SIG-M5 (cell line): Measurements from ENCODE around the gene PUS1.
"Not testable (repeated sequence)": the region's sequence is repeated elsewhere in the genome, so short reads cannot be mapped to it uniquely, and the experiment has no call there.

Experiments
- DNase-seq: peaks from one replicate; lab custom pipeline; 2025; lab: John Stamatoyannopoulos, UW

The PUS1 gene

DNA sequence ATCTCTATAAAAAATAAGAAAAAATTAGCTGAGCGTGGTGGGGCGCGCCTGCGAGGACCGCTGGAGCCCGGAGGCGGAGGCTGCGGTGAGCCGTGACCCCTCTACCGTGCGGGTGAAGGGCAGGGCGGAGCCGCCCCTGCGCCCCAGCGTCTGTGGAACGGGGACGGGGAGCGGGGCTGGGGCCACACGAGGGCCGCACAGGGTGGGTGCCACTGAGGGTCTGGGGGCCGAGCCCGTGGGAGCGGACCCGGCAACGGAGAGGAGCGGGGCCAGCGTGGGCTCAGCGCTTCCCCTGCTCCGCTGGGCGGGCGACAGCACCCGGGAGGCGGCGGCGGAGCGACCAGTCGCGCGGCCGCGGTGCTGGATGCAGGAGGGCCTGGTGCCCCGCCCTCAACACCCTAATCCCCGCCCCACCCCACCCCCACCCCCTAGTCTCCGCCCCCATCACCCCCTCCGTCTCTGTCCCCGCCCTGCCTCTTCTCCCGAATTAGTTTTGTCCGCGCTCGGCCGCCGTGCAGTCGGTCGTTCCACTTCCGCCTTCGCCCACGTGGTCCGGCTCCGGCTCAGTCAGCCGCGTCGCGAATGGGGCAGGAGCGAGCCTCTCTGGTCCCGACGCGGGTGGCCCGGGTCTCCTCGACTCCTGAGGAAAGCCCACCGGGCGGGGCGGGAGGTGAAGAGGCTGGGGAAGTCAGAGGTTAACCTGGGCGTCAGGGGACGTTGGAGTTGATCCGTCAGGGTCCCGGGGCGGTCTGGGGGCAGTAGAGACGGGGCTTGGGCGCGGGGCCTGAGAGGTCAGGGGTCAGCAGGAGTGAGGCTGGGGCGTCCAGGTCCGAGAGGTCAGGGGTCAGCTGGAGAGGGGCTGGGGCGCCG is at the start of gene PUS1:
Gene PUS1 (plus strand): TSS at position 566 of the 870 bp plus-strand sequence. CDS start 447 bp downstream, outside the sequence.
- DNase-seq: peak; percentile 56

DNA sequence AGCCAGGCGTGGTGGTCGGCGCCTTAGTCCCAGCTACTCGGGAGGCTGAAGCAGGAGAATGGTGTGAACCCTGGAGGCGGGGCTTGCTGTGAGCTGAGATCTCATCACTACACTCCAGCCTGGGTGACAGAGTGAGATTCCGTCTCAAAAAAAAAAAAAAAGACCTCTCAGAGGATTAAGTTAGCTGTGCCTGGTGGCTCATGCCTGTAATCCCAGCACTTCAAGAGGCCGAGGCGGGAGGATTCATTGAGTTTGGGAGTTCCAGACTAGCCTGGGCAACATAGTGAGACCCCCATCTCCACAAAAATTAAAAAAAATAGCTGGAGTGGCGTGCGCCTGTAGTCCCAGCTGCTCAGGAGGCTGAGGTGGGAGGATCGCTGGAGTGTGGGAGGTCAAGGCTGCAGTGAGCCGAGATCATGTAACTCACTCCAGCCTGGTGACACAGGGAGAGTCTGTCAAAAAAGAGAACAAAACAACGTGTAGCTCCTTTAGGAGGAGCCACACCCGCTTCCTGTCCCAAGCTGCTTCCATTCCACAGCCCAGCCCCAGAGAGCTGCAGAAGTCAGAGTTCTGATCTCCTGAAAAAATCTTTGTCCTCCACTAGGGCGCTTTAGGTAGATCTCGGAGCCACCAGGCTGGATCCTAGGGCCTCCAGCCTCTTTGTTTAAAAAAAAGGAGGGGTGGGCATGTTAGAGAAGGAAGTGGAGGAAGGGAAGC is 46.1 kb upstream of the PUS1 start:
- DNase-seq: no peak

DNA sequence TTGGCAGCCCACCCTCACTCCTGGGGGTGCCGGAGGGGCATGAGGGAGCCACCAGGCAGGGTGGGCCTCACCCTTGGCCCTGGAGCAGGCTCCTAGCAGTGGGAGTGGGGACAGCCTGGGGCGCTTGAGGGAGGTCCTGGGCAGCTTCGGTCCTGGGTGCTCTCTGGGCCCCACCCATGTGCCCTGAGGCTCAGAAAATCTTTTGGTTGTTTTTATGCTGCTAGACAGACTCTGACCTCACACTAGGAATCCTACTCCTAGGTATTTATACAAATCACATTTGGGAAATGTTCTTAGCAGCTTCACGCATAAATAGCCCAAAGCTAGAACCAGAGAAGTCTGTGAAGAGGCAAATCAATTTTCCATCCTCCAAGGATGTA is 45.6 kb upstream of the PUS1 start:
- DNase-seq: no peak

DNA sequence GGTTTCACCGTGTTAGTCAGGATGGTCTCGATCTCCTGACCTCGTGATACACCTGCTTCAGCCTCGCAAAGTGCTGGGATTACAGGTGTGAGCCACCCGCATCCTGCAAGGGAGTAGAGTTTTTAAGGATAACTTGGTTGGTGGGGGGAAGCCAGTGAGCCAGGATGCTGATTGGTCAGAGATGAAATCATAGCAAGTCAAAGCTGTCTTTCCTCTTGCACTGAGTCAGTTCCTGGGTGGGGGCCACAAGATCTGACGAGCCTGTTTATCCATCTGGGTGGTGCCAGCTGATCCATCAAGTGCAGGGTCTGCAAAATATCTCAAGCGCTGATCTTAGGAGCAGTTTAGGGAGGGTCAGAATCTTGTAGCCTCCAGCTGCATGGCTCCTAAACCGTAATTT is 44.0 kb upstream of the PUS1 start:
- not testable (repeated sequence) for DNase-seq

DNA sequence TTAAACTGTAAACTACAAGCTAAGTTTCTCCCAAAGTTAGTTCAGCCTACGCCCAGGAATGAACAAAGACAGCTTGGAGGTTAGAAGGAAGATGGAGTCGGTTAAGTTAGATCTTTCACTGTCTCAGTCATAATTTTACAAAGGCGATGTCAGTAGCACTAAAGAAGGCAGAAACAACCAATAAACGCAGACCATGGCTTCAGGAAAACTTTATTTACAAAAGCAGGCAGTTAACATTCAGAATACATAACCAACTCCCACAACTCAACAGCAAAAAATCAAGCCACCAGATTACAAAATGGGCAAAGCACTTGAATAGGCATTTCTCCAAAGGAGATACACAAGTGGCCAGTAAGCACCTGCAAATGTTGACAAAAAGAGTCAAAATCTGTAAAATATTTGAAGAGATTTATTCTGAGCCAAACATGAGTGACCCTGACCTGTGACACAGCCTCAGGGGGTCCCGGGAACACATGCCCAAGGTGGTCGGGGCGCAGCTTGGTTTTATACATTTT is 43.5 kb upstream of the PUS1 start:
- no peak for DNase-seq

DNA sequence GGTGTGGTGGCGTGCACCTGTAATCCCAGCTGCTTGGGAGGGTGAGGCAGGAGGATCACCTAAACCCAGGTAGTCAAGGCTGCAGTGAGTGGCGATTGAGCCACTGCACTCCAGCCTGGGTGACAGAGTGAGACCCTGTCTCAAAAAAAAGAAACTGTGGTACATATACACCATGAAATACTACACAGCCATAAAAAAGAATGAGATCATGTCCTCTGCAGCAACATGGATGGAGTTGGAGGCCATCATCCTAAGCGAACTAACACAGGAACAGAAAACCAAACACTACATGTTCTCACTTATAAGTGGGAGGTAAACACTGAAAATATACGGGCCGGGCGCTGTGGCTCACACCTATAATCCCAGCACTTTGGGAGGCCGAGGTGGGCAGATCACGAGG is 37.4 kb upstream of the PUS1 start:
- DNase-seq: not testable (repeated sequence)

DNA sequence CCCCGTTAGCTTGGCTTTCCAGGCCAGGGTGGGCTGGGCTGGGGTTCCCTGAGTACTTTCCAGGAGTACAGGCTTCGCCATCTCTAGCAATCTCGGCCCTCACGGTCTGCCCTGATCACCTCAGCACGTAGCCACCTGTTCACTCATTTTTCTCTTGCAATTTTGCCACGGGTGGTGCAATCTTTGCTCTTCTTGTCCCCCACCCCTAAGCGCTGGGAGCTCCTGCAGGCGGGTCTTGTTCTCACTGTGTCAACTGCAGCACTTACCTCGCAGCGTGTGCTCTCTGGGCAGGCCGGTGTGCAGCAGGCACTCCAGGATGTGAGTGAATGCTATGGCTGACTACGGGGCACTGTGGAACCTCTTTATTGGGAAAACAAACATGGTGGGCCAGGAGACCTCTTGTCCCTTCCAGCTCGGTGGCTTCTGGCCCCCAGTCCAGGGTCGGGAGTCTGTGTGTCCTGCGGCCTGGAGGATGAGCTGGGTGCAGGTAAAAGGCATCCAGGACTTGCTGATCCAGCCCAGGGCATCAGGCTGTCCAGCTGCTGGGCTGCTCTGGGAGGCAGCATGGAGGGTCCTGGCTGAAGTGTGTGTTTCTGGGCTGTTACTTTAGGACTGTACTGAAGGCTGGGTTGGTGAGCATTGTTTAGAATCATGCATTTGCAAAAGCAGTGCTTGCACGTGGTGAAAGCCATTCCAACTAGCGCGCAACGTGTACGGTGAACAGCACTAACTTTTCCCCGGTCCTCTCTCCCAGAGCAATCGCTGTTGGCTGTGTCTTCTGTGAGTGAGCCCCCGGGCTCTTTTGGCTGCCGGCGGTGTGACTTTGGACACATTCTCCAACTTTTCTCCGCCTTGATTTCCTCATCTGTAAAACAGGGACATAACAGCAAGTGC is 36.1 kb upstream of the PUS1 start:
- DNase-seq: no peak

DNA sequence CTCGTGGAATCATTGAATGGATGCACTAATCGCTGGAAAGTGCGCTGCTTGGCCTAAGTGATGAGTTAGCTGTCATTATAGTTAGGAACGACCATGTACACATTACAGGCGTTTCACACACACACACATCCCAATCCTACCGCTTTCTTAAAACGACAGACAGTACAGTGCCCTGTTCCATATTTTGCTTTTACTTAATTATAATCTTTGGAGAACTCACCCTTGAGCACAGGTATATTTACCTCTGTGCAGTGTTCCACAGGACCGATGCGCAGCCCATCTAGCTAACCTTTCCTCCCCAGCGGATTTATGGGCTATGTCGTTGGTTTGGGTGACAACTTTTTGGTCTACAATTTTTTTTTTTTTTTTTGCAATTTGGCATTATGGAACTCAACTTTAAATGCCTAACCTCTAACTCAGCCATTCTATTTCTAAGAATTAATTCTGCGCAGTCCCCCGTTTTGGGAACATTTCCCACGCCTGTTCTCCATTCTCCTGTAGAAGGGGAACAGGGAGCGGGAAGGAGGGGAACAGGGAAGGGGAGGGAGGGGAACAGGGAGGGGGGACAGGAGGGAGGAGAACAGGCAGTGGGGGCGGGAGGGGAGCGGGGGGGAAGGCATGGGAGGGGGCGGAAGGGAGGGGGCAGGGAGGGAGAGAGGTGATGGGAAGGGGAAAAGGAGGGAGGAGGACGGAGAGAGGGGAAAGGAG is 35.3 kb upstream of the PUS1 start:
- no peak for DNase-seq

DNA sequence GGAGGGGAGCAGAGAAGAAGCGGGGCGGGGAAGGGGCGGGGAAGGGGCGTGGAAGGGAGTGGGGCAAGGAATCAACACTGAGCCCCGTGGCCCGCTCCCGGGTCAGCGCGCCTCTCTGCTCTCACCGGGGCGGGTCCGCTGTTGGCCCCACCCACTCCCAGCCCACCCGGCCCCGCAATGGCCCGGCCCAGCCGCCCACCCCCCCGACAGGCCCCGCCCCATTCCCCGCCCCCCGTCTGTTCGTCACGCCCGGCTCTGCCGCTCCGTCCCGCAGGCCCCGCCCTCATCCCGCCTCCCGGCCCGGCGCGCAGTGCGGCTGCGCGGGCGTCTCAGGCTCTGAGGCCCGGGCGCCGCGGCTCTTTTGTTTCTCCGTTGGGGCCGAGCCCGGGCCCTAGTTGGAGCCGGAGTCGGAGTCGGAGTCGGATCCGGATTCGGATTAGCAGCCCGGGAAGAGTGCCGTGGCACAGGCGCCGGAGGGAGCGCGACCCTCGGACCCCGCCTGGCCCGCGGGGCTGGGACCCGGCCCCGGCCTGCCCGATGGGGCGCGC is 34.7 kb upstream of the PUS1 start, which contains the start of gene ULK1:
Gene ULK1 (plus strand): TSS at position 310 of the 548 bp plus-strand sequence. CDS start 380 bp downstream, outside the sequence.
- DNase-seq: no peak

DNA sequence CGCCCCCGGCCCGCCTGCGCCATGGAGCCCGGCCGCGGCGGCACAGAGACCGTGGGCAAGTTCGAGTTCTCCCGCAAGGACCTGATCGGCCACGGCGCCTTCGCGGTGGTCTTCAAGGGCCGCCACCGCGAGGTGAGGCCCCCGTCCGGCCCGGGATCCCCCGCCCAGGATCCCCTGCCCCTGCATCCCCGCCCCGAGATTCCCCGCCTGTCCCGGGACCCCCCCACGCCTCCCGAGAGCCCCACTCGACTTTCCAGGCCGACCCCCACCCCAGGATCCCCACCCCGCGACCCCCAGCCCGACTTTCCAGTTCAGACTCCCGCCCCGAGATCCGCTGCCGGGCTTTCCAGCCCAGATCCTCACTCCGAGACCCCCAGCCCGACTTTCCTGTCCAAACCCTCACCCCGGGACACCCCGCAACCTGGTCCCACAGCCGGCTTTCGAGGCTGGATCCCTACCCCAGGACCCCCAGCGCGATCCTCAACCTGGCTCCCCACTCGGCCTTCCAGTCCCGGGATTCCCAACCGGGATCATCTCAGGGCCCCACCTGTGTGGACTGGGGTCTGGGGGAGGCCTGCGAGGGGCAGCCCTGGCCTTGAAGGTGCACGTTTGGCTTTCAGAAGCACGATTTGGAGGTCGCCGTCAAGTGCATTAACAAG is 34.0 kb upstream of the PUS1 start:
- no peak for DNase-seq

DNA sequence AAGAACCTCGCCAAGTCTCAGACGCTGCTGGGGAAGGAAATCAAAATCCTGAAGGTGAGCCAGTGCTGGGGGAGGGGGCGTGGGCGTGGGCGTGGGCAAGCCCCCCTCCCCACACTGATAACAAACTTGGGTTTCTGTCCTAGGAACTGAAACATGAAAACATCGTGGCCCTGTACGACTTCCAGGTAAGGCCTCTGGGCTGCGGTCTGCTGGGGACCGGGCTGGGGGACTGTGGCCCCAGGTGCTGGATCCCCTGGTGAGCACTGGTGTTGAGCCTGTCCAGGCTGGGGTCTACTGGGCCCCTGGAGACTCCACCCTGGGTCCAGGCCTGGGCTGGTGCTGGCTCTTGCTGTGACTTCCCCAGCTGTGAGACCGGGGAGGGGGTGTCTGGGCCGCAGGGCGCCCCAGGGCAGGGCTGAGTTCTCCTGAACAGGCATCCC is 33.4 kb upstream of the PUS1 start:
- DNase-seq: no peak

DNA sequence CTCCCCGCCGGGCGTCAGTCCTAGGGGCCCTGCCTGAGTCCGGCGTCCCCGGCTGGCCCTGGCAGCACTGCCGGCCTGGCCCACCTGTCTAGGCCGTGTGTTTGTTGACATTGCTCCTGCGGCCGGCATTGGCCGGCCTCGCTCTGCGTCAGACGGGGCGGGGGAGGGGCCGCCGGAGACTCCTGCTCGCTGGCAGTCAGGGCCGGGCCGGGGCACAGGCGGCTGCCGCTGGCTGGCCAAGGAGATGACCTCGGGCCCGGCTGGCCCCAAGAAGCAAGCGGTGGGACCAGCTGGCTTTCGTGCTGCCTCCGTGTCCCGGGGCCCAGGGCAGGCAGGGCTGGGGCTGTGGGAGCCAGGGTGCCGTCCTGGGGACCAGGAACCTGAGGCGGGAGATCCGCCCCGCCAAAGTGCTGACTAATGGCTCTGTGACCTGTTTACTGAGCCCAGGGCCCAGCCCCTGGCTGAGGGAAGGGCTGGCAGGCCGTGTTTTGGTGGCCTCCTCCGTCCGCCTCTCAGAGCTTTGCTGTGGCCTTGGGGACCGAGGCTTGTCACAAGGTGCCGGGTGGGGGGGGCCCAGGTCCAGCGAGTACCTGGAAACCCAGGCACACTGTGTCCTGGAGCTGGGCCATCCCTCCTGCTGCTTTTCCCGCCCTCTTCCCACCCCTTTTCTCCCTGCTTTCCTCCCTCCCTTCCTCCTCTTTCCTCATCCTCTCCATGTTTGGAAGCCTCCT is 32.8 kb upstream of the PUS1 start:
- no peak for DNase-seq

DNA sequence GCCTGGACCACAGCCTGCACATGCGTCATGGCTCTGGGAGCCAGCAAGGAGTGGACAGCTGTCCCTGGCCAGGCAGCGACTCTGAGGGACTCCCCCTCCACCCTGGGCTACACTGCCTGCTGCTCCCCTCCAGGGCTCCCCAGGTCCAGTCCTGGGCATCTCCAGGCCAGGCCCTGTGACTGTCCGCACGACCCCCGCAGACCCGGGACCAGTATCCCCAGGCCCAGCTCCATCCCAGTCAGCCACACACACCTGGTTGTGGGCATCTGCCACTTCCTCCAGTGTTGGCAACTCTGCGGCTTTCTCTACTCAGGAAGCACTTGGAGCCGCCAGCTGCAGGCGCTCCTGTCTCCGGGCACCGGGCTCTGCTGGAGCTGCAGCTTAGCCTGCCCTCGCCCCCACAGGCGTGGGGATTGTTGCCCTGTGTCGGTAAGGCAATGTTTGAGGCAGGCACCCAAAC is 32.2 kb upstream of the PUS1 start:
- no peak for DNase-seq

DNA sequence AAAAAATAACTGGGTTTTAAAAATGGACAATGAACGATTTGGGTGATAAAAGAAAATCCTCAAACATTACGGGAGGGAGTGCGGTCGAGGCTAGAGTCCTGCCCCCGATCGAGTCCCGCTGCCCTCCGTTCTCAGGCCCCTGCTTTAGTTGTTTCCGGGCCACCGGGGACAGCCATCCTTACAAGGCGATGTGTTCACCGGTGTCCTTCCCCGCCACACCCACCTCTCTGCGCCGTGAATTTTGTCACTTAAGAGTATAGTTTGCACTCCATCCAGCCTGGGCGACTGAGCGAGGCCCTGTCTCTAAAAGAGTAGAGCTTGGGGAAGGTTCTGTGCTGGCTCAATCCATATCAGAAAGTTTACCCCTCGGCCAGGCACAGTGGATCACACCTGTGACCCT is 31.8 kb upstream of the PUS1 start:
- no peak for DNase-seq

DNA sequence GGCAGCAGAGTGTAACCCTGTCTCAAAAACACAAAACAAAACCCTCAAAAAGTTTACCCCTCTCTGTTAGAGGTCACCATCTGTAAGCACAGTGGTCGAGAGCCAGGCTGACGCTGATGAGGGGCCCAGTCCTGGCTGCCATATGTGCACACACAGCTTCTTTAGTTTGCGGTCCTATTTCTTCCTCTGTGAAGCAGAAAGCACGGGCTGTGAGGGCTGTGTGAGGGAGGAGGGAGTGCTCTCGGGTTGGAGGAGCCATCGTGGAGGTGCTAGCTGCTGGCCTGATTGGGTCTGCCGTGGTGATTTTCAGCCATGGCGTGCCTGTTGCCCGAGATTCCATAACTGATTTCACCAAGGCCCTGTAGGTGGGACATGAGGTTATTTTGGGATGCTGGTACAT is 31.2 kb upstream of the PUS1 start:
- no peak for DNase-seq

DNA sequence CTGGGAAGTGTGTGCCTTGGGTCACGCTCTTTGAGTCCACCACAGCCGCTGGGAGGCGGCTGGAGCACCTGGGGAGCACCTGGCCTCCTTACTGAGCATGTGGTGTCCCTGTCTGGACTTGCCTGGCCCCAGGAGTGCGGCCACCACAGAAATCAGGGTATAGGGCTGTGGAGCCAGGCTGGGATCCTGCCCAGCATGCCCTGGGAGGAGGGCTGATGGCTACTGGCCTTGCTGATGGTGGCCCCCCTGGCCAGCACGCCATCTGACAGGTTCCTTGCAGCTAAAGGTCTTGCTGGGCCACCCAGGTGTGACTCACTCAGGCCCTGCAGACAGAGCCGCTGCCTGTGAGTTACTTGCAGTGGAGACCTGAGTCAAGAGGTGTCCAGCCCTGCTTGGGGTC is 28.7 kb upstream of the PUS1 start:
- no peak for DNase-seq

DNA sequence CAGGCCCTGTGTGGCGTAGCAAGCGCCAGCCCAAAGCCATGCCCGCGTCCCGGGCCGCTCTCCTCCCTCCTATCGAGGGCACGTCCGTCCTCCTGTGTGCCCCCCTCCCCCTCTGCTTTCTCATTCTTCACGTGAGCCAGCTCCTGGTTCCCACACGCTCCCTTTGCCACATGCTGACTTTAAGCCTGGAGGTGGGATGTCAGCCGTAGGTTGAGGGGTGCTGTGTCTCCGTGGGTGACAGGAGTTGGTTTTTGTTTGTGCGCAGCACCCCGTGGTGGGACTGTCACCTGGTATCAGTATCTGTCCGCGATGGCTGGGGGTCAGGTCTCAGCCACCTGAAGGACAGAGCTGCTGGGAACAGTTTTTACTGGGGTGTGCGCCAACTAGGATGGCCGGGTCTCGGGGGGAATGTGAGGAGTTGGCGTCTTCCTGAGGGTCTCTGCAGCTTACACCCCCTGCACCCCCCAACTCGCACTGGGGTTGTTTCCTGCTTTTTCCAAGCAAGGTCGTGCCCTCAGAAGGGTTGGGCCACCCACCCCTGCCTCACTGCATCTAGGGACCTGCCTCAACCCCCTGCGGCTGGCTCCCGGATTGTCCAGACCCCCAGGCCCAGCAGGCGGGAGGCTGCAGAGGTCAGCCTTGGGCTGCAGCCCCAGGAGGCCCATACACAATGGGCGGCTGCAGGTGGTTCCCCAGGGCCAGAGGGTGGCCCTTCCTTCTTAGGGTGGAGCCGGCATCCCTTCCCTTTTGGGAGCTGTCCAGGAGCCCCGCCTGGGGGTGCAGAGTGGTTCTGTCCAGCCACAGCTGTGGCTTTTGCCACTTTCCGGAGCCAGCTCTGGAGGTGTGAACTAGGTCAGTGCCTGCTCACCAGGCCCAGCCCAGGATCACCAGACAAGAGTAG is 27.4 kb upstream of the PUS1 start:
- no peak for DNase-seq
